PC-9 (cell line): Measurements from ENCODE around the gene RNF125.

Source experiments
- CTCF ChIP-seq: fragments of 200-600 bp; sonication (generic); conservative IDR thresholded peaks from 2 replicates; pipeline ENCODE4 v1.6.1; 2017; ENCODE audit warnings: mixed run types, antibody characterized with exemption, mild to moderate bottlenecking, moderate library complexity
- EZH2 ChIP-seq: fragments of 200-600 bp; sonication (generic); IDR thresholded peaks from 2 replicates; pipeline ENCODE4 v1.8.0; 2017; ENCODE audit warnings: antibody characterized with exemption, low read depth

- TF ChIP-seq CTCF (no peak), EZH2 (no peak)
Measured at GRCh38 chr18:32092422-32093101, 73.9 kb downstream of the RNF125 start.
